IMR-90 (cell line): Measurements from ENCODE around the gene SLIT1.

ENCODE experiments used
- BHLHE40 ChIP-seq: fragments of 150-350 bp; IDR thresholded peaks from 2 replicates; pipeline ENCODE4 v1.6.1; 2016; ENCODE audit warnings: mild to moderate bottlenecking, low read depth, low read length
- CEBPB ChIP-seq: IDR thresholded peaks from 2 replicates; pipeline ENCODE4 v1.6.1; 2012; ENCODE audit warnings: low read depth, low read length, improper control_type of control experiment
- CTCF ChIP-seq: conservative IDR thresholded peaks from 2 replicates; pipeline ENCODE4 v1.5.1; 2012; ENCODE audit warnings: mild to moderate bottlenecking, low read depth, low read length, improper control_type of control experiment
- ELK1 ChIP-seq: fragments of 150-350 bp; IDR thresholded peaks from 2 replicates; pipeline ENCODE4 v1.6.1; 2016; ENCODE audit warnings: low read depth, mild to moderate bottlenecking, low read length, moderate library complexity, borderline replicate concordance
- MAZ ChIP-seq: IDR thresholded peaks from 2 replicates; pipeline ENCODE4 v1.6.1; 2012; ENCODE audit warnings: low read depth, mild to moderate bottlenecking, low read length, improper control_type of control experiment, moderate library complexity, borderline replicate concordance
- MXI1 ChIP-seq: IDR thresholded peaks from 2 replicates; pipeline ENCODE4 v1.6.1; 2012; ENCODE audit warnings: low read depth, mild to moderate bottlenecking, low read length, moderate library complexity, borderline replicate concordance
- NFE2L2 ChIP-seq: fragments of 150-350 bp; IDR thresholded peaks from 2 replicates; pipeline ENCODE4 v1.6.1; 2016; ENCODE audit warnings: low read depth, mild to moderate bottlenecking, low read length
- POLR2A ChIP-seq: IDR thresholded peaks from 2 replicates; pipeline ENCODE4 v1.6.1; 2012; ENCODE audit warnings: mild to moderate bottlenecking, low read depth, low read length
- RAD21 ChIP-seq: IDR thresholded peaks from 2 replicates; pipeline ENCODE4 v1.6.1; 2012; ENCODE audit warnings: low read length, improper control_type of control experiment
- USF2 ChIP-seq: fragments of 150-350 bp; IDR thresholded peaks from 2 replicates; pipeline ENCODE4 v1.6.1; 2017; ENCODE audit warnings: mild to moderate bottlenecking, antibody characterized with exemption, low read length, low read depth

GRCh38 chr10:97179731-97180362, 5.9 kb downstream of the SLIT1 start:
- TF ChIP-seq POLR2A = no peak
- TF ChIP-seq USF2 = no peak
- no peak for TF ChIP-seq RAD21
- TF ChIP-seq CTCF = no peak
- TF ChIP-seq BHLHE40 = no peak
- TF ChIP-seq NFE2L2 = no peak
- TF ChIP-seq MAZ = no peak
- no peak for TF ChIP-seq MXI1
- no peak for TF ChIP-seq CEBPB
- no peak for TF ChIP-seq ELK1
